Kasumi-1 (cell line): ENCODE results near the gene KRTAP4-8.
"Not testable (repeated sequence)": the region's sequence is repeated elsewhere in the genome, so short reads cannot be mapped to it uniquely, and the experiment has no call there.

ENCODE experiments used
- DNase-seq, 2 experiments: peaks; one replicate each; lab custom pipeline; 2025; lab: John Stamatoyannopoulos, UW

Gene KRTAP4-8

DNA sequence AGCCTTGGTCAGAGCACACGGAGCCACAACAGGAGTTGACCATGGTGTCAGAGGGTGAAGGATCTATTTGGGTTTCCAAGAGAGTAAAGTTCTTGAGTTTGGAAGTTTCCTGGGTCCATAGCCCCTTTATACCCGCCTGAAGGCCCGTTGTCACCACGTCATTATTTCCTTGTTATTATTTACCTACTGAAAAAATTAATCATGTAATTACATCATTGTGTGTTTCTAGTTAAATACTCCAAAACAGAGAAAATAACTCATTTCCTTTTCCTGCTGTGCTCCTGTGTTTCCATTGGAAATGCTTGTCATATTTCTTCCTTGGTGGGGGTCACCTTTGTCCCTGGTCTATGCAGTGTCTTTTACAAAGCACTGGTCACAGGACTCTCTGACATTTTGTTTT, at the start of gene KRTAP4-8:
TSS of gene KRTAP4-8 (minus strand) at position 101 of the 400 bp plus-strand sequence. CDS start at position 43, 58 bp downstream.
- no peak for DNase-seq

DNA sequence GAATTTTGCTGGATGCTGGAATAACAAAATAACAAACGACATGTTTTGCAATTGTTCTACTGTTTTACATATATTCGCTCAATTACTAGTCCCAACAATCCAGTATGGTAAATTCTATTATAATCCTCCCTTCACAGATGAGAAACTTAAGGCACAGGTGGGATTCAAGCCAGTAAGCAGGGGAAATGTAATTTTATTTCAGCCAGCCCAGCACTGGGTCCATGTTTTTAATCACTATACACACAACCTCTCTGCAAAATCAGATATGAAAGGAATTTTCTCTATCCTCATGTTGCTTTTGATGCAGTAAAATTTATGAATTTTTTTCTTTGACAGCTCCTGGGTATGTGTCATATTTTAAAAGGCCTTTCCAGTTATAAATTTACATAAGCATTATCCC, 47.3 kb upstream of the KRTAP4-8 start:
- no peak for DNase-seq

DNA sequence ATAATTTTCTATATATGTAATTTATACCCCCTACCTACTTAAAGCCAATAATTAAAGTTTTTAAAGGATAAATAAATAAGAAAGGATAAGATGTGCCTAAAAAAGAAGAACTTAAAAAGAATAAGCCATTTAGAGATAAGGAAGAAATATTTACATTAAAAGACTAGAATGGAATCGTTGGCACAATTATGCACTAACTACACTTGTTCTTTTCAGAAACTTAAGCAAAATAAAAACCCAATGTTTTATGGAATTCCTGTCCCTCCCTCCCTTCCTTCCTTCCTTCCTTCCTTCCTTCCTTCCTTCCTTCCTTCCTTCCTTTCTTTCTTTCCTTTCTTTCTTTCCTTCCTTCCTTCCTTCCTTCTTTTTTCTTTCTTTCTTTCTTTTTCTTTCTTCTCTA, 46.9 kb upstream of the KRTAP4-8 start:
- no peak for DNase-seq

DNA sequence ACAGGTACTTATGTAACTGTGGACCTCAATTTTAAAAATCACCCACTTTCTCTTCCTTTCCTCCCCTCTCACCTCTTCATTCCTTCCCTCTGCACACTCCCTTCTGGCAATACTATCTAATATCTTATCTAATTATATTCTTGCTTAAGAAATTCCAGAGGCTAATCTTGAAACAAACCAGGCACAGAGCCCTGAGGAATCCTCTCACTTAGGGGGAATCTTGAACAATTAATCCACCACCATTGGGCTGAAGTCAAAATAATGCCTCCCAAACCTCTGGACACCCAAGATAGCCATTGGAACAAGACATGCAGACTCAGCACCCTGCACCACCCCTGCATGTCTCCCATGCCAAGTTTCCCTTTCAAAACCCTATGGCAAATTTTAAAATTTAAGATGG, 43.4 kb upstream of the KRTAP4-8 start:
- no peak for DNase-seq

DNA sequence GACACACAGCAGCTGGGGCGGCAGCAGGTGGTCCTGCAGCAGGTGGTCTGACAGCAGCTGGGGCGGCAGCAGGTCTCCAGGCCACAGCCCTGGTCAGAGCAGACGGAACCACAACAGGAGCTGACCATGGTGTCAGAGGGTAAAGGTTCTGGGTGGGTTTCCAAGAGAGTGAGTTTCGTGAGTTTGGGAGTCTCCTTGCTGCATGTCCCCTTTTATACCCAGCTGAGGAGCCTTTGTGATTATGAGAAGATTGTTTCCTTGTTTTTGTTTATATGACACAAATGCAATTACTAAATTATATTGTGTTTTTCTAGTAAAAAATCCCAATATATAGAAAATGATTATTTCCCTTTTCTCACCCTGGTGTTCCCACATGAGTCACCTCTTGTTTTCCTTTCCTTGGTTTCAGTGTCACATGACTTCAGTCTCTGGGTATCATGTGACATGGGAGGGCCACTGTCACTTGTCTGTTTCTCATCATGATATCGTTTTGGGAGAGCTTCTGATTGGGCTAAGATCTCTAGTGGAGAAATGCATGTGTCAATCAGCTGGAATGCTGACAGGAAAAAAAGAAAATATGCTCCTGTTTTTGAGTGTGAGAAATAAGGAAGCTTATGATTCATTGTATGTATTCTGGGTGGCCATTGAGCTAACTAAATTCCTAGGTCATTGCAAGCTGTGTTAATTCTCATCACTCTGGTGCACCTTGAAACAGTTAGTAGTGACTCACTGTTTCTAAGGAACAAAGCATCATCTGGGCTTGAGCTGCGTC, 42.6 kb upstream of the KRTAP4-8 start, which contains the start of gene KRTAP4-6:
TSS of gene KRTAP4-6 (minus strand) at position 185 of the 772 bp plus-strand sequence. CDS start at position 128, 57 bp downstream.
- DNase-seq = no peak

DNA sequence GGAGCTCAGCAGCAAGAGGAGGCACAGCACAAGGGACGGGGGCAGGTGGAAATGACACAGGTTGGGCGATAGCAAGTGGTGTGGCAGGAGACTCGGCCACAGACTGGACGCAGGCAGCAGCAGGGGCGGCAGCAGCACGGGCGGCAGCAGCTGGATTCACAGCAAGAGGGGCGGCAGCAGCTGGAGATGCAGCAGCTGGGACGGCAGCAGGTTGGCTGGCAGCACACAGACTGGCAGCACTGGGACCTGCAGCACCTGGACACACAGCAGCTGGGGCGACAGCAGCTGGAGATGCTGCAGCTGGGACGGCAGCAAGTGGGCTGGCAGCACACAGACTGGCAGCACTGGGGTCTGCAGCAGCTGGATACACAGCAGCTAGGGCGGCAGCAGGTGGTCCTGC, 41.9 kb upstream of the KRTAP4-8 start:
- DNase-seq = not testable (repeated sequence)

DNA sequence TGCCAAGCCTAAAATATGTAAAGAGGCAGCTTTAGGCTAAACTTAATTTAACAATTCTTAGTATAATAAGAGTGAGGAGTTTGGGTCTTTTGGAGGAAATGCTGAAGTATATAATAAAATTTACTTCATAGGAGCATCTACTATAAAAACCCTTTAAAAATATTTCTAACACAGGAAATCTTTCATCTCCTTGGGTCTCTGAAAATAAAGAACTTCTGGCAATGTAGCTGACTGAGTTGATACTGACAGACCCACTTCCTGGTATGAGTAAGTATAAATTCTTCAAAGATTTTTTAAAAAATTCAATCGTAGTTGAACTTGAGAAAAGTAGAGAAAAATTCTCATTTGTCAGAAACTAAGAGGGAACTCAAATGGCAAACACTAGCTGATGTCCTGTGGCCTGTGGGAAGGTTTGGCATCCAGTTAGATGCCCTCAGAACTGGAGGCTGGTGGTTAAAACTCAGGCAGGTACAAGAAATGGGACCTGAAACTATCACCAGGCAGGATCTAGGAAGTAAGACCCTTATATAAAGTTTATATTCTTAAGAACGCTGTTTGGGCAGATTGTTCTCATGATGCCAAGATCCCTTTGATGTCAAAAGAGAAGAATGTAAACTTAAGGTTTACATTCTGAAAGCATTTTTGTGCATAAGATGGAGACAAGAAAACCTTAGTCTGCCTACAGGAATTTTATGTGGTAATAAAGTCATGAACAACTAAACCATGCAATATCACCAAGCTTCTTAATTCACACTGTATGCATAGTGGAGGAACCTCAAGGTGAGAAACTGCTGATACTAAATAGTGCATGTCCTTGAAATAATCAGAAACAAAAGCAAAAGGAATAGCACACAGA, 36.2 kb upstream of the KRTAP4-8 start:
- DNase-seq = no peak

DNA sequence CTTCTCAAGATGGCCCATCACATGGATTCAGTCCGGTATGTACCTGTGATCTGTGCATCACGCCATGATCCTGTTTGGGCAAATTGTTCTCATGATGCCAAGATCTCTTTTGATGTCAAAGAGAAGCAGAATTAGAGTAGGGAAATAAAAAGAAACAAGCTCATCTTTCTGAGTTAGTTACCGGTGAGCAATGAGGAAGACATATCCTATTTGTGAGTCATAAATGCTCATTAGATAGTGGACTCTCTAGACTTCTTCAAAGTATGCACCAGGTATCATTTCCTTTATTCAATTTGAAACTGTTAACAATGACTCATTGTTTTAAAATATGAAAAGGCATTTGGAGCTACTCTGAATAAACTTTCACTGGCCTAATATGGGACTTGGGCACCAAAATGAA, 34.0 kb upstream of the KRTAP4-8 start:
- DNase-seq = no peak

DNA sequence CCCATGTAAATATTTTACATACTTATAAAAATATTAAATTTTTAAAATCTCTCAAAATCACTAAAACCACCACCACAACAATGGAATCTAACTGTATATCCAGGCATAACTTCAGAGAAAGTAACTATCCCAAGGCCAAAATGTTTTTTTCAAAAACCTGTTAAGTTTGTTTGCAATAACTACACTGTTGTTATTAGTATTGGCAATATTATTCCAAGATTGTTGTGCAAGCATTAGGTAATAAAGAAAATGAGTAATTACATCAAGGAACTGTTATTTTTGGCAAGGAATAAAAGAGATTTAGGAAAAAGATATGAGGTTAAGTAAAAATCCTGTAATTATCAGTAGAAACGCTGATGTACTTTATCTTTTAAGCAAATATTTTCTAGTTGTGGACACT, 29.4 kb upstream of the KRTAP4-8 start:
- DNase-seq = no peak

DNA sequence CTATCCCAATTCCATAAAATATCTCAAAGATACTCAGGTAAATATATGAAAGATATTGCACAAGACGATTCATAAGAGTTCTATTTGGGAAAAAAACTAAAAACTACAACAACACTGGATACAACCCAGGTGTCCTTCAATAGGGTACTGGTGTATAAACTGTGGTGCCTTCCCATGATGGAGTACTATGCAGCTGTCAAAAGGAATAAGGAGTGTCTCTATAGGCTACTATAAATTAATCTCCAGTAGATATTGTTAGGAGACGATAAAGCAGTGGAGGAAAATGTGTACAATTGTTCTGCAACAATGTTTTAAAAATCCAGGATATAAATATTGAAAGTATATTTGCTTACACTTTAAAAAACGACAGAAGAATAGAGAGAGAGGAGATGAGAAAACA, 28.5 kb upstream of the KRTAP4-8 start:
- no peak for DNase-seq

DNA sequence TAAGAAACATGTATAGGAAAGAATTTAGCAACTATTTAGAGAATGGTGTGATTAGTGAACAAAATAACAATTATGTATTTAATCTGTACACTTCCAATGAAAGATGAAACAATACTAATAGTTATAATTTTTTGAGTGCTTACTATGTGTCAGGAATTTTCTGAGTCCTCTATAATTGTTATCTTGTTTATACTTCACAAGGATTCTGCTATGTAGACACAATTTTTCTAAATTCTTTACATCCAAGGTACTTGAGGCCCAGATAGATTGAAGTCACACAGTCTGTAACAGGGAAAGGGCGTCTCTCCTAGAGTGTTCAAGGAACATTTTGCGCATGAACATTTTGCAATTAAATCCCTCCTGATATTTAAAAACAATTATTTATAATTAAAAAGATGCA, 27.1 kb upstream of the KRTAP4-8 start:
- no peak for DNase-seq

DNA sequence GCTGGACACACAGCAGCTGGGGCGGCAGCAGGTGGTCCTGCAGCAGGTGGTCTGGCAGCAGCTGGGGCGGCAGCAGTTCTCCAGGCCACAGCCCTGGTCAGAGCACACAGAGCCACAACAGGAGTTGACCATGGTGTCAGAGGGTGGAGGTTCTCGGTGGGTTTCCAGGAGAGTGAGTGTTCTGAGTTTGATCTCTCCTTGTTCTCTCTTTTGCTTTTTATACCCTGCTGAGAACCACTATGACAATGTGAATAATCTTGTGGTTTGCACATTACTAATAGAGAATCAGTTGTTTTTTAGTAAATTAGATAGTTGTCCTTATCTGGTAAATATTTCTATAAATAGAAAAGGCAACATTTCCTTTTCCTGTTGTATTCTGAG, 26.0 kb upstream of the KRTAP4-8 start, which contains the start of gene KRTAP4-12:
TSS of gene KRTAP4-12 (minus strand) at position 192 of the 381 bp plus-strand sequence. CDS start at position 132, 60 bp downstream.
- DNase-seq = not testable (repeated sequence)

DNA sequence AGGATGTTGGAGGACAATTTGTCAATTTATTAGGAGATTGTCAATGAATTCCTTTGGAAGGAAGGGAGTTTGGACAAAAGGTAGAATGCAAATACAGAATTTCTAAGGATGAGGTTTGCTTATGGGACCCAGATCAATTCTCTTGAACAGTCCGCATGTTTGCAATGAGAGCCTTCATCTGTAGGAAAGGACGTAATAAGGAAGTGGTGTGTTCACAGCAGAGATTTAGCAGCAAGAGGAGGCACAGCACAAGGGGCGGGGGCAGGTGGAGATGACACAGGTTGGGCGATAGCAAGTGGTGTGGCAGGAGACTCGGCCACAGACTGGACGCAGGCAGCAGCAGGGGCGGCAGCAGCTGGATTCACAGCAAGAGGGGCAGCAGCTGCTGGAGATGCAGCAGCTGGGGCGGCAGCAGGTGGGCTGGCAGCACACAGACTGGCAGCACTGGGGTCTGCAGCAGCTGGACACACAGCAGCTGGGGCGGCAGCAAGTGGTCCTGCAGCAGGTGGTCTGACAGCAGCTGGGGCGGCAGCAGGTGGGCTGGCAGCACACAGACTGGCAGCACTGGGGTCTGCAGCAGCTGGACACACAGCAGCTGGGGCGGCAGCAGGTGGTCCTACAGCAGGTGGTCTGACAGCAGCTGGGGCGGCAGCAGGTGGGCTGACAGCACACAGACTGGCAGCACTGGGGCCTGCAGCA, 25.5 kb upstream of the KRTAP4-8 start:
- DNase-seq = not testable (repeated sequence)

DNA sequence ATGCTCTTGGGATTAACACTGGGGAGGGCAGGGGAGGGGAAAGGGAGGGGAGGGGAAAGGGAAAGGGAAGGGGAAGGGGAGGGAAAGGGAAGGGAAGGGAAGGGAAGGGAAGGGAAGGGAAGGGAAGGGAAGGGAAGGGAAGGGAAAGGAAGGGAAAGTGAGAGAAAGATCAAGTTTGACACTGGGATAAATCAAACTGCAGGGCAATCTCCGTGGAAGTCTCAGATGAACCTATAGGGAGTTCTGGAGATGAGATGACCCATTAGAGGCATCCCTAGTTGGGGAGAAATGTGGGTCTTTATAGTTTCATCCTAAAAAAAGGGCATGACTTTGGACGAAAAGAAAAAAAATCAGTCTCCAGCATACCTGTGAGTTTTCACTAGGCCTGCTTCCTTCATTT, 23.8 kb upstream of the KRTAP4-8 start:
- DNase-seq = no peak

DNA sequence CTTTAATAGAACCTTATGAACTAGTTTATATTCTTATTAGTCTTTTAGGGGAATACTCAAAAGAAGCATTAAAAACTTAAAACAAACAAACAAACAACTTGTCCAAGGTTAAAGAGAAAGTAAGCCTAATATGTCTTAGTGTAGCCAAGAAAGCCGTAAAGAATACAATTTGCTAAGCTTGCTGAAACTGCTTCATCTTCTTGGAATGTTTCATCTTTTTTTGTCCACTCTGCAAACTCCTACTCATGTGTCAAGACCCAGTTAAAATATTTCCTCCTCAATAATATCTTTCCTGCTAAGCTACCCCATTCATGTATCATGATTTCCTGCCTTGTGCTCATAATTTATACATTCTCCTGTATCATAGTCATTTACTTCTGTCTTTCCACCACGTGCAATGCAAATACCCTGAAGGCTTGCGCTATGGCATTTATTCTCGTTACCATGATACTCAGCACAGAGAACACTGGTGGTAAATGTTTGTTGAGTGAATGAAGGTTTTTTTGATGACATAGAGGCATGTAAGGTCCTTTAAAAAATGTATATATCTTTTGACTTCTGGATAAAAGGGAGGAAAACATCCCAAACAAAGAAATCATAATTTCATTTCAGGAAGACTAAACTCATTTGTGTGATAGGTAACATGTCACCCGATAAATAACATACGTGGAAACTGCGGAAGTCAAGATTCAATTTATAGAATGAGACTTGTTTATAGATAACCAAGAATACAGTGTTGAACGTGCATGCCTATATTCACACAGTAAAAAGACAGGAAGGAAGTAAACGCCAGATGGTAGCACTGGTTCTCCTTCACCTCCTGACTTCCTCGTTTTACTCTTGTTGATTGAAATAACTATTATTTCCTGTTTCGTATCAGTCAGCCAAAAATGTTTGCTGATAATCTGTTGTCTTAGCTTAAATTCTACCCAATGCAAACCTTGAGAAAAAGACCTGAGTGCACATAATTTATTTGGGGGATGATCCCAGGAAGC, 22.1 kb upstream of the KRTAP4-8 start:
- peak; percentile 56 to 59 for DNase-seq

DNA sequence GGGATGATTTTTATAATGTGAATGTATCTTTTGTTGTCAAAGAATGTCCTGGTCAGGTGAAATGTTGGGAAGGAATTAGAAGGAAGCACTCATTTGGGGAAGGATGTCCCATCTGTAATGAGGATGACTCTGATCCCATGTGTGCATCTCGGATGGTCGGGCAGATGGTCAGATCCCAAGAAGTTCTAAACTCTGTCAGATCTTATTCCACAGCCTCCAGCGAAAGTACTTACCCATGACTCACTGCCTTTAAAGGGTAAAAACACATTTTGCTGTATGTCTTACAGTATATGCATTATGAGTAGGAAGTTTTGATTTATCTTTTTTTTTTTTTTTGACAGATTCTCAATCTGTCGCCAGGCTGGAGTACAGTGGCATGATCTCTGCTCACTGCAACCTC, 20.8 kb upstream of the KRTAP4-8 start:
- DNase-seq = no peak

DNA sequence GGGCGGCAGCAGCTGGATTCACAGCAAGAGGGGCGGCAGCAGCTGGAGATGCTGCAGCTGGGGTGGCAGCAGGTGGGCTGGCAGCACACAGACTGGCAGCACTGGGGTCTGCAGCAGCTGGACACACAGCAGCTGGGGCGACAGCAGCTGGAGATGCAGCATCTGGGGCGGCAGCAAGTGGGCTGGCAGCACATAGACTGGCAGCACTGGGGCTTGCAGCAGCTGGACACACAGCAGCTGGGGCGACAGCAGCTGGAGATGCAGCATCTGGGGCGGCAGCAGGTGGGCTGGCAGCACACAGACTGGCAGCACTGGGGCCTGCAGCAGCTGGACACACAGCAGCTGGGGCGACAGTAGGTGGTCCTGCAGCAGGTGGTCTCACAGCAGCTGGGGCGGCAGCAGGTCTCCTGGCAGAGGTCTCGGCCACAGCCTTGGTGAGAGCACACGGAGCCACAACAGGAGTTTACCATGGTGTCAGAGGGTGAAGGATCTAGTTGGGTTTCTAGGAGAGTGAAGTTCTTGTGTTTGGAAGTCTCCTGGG, 20.0 kb upstream of the KRTAP4-8 start, which contains the start of gene KRTAP4-11:
TSS of gene KRTAP4-11 (minus strand) at position 528 of the 541 bp plus-strand sequence. CDS start at position 470, 58 bp downstream.
- DNase-seq = not testable (repeated sequence)

DNA sequence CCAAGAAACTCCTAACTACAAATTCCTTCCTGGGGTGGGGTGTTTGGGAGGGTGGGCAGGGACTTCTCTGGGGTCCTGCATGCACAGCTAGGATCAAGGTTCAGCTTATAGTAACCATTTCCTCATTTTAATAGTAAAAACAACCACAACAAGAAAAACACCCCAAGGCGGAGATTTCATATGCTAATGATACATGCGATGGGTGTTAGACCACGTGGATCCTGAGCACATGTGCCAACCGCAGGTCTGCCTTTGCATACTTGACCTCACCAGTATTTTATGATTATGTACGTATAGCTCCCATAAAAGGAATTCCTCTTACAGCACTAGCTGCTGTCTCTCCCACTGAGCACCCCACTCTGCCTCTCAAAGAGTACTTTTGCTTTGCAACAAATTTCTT, 18.4 kb upstream of the KRTAP4-8 start:
- no peak for DNase-seq

DNA sequence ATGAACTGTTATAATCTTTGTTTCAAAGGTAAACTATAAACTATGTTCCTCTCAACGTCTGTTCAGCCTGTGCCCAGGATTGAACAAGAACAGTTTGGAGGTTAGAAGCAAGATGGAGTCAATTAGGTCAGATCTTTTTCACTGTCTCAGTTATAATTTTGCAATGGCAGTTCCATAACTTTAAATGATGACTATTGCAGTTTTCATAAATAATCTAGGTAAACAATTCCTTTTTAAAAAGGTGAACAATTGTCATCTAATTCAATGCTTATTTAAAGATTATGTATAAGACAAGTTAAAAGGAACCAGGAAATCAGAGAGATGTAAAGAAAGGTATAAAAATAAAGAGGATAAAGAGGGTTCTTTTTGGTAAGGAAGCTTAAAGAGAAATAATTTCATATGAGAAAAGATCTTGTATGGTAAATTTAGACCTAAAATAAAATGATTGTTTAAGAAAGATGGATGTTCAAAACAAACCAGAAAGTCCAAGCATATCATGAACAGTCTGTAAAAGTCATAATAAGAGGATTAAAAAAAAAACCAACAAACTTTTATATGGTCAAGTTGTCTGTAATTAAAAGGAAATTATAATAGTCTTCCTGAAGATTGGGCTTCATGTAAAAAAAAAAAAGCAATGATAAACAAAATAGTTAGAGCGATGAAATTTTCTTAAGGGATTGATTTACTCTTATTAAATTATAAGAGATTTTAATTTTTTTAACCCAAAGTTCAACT, 13.4 kb upstream of the KRTAP4-8 start:
- no peak for DNase-seq
